GM18517 (cell line): ENCODE results near the gene HMGXB3.
A peak's percentile ranks its signal among the peaks of the same experiment; 100 is the strongest.
"Not testable (repeated sequence)": the region's sequence is repeated elsewhere in the genome, so short reads cannot be mapped to it uniquely, and the experiment has no call there.

Experiments
- ATAC-seq: cut with Tn5 transposase; IDR thresholded peaks from one replicate; pipeline ENCODE4 v1.9.1; 2021; ENCODE audit warnings: mild to moderate bottlenecking, moderate library complexity; ENCODE audit not compliant: unreplicated experiment

HMGXB3 gene

GRCh38 chr5:150081541-150082283 lies 81.2 kb downstream of the HMGXB3 start:
- peak; percentile 72 for ATAC-seq

DNA sequence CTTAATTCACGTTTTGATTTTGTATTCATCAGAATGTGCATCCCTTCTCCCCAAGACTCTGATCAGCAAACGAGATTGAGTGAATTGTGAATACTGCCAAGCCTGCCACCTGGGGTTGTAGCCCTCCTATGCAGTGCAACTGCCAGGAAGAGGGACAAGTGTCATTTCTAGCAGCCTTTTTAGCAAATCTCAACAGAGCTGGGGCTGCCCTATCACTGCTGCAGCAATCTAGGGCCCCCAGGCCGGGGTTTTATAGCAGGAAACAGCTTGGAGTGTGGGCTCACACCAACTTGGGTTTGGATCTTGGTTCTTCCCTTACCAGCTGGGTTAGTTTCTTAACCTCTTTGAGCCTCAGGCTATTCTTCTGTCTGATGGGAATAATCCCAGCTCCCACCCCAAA lies 81.8 kb downstream of the HMGXB3 start:
- ATAC-seq: no peak

GRCh38 chr5:150082889-150083288 lies 82.3 kb downstream of the HMGXB3 start:
- no peak for ATAC-seq

DNA sequence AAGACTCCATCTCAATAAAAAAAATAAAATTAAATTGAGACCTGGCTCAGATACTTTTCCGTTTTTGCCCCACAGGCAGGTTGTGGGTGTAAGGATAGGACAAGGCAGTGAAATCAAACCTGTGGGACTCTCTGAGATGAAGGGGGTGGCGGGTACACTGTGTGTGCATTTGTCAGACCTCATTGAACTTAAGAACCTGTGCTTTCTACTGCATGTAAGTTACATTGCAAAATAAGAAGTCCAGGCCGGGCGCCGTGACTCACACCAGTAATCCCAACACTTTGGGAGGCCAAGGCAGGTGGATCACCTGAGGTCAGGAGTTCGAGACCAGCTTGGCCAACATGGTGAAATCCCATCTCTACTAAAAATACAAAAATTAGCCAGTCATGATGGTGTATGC lies 84.2 kb downstream of the HMGXB3 start:
- not testable (repeated sequence) for ATAC-seq

DNA sequence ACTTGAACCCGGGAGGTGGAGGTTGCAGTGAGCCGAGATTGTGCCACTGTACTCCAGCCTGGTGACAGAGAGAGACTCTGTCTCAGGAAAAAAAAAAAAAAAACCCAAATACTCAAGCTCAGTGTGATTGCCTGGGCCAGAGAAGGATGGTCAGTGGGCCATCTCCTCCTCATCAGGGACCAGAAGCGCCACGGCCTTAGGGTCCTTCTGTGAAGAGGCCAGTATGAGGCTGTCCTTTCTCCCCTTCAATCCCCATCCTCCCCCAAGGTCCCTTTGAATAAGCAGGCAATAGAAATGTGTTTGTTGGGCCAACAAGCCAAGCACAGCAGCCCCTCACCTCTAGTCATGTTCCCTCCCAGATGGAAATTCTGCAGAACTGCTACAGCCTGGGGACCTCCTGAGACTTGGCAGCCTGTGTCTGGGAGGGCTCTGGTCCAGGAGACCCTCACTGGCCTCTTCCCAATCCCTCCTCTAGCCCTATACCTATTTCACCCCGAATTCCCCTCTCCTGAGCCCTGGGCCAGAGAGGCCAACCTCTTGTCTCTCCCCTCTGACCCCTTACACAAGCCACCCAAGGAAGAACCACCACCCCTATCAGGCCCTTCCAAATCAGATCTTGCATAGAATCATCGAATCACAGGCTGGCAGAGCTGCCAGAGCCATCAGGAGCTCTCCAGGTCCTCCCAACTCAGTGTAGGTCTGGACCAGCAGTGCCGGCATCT lies 84.8 kb downstream of the HMGXB3 start:
- no peak for ATAC-seq

DNA sequence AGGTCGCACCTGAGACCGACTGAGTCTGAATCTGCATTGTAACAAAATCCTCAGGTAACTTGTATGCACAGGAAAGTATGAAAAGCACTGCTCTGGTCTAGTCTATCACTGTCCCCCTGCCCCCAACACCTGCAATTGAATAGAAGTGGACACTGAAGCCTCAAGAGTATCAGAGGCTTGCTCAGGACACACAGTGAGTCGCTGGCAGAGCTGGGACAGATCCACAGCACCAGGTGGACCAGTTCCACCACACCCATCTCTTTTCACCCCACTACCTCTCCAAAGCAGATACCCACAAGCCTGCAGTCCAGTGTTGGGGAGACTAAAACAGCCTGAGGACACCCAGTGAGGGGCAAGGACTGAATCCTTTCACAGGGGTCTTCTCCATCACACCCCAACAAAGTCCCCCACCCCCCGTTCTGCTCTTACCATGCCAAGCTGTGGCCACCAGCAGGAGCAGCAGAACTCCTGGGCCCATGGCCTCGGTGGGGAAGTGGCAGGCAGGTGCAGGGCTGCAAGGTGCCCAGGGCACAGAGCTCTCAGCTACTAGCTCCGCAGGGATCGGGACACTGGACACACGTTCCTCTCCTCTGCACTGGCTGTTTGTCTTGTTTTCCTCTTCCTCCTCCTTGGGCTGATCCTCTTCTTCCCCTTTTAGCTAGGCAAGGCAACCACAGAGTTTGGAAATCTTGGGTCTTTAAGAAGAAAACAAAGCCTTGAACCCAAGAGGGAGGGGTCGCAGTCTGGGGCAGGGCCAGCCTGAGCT lies 85.6 kb downstream of the HMGXB3 start, which contains the start of gene CSF1R:
Gene CSF1R (minus strand): TSS at position 605 of the 766 bp plus-strand sequence. CDS start 127 bp downstream, at position 478.
- no peak for ATAC-seq

DNA sequence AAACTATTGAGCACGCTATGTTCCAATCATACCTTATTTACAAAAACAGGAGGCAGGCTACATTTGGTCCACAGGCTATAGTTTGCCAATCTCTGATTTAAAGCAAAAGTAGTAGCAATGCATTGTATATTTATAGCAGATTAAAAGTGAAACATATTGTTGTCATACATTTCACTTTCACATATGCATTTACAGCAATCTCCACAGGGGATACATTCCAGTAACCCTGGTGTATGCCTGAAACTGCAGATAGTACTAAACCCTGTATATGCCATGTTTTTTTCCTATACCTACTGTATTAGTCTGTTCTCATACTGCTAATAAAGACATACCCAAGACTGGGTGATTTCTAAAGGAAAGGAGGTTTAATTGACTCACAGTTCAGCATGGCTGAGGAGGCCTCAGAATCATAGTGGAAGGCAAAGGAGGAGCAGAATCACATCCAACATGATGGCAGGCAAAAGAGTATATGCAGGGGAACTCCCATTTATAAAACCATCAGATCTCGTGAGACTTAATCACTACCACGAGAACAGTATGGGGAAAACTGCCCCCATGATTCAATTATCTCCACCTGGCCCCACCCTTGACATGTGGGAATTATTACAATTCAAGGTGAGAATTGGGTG lies 91.7 kb downstream of the HMGXB3 start:
- ATAC-seq: peak; percentile 76

DNA sequence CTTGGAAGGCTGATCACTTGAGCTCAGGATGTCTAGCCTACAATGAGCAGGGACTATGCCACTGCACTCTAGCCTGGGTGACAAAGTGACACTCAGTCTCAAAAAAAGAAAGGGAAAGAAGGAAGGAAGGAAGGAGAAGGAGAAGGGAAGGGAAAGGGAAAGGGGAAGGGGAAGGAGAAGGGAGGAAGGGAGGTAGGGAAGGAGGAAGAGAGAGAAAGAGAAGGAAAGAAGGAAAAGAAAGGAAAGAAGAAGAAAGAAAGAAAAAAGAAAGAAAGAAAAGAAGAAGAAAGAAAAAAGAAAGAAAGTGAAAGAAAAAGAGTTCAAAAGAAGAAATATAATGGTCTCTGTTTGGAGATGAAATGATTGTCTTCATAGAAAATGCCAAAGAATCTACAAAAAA lies 96.6 kb downstream of the HMGXB3 start:
- no peak for ATAC-seq

- ATAC-seq: no peak
Measured at GRCh38 chr5:150101023-150101422, 100.5 kb downstream of the HMGXB3 start.
